Measurements from ENCODE around the gene C4orf50. TPM values are rescaled to one million over a fixed set of nuclear protein-coding genes. Genes with fewer than 3 reads are reported as not detected.

C4orf50 gene
- total RNA-seq, 4 donors from 2014 or later = 0.14 to 4.9 (median 0.32) TPM; not detected in 1

DNA sequence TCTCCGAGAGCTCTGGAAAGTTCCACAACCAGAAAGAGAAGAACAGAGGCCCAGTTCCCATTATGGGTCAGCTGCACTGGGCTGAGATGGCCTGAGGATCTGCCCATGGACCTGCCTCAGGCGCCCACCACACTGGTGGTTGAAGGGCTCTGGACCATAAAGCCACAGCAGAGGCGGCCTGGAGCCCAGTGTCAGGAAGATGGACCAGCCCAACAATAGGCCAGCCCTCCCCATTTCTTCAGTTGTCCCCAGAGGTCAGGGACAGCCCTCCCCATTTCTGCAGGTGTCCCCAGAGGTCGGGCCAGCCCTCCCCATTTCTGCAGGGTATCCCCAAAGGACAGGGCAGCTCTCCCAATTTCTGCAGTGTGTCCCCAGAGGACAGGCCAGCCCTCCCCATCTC lies 37.2 kb upstream of the C4orf50 start:
- TF ChIP-seq, protein P1, sequence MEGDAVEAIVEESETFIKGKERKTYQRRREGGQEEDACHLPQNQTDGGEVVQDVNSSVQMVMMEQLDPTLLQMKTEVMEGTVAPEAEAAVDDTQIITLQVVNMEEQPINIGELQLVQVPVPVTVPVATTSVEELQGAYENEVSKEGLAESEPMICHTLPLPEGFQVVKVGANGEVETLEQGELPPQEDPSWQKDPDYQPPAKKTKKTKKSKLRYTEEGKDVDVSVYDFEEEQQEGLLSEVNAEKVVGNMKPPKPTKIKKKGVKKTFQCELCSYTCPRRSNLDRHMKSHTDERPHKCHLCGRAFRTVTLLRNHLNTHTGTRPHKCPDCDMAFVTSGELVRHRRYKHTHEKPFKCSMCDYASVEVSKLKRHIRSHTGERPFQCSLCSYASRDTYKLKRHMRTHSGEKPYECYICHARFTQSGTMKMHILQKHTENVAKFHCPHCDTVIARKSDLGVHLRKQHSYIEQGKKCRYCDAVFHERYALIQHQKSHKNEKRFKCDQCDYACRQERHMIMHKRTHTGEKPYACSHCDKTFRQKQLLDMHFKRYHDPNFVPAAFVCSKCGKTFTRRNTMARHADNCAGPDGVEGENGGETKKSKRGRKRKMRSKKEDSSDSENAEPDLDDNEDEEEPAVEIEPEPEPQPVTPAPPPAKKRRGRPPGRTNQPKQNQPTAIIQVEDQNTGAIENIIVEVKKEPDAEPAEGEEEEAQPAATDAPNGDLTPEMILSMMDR (IDR thresholded peaks at IDR 0.05) = no peak
- TF ChIP-seq POLR2A (IDR thresholded peaks at IDR 0.05) (no peak), POLR2AphosphoS5 (IDR thresholded peaks at IDR 0.05) (no peak), EP300 (IDR thresholded peaks at IDR 0.05; ENCODE audit: low read depth) (no peak)
- Histone ChIP-seq H3K4me3 (no peak overlapping the region), H3K4me1 (no peaks in the 10 kb centered on the region), H3K27ac (no peak overlapping the region), H3K9me3 (peaks cover 20 to 28% of the 10 kb centered on the region in 2 donors), H3K36me3 (no peaks in the 10 kb centered on the region), H3K27me3 (no peaks in the 10 kb centered on the region)
- DNase-seq = no peak
- intact Hi-C loops (cut with DNase I; ENCODE audit: low total_unique reads) = no loop called here
- WGBS, 2 donors (ENCODE audit: low coverage in 1 of 2) = 58 to 70% methylated on average over 2 to 4 of the region's 4 CpGs
- in situ Hi-C loops (cut with MboI; ENCODE audit: low pct_ligation_motif_present in 1 of 4, low pct_unique_long_range_greater_than_20kb in 1 of 4, low sequenced_read_pairs in 3 of 4) = no loop called here

DNA sequence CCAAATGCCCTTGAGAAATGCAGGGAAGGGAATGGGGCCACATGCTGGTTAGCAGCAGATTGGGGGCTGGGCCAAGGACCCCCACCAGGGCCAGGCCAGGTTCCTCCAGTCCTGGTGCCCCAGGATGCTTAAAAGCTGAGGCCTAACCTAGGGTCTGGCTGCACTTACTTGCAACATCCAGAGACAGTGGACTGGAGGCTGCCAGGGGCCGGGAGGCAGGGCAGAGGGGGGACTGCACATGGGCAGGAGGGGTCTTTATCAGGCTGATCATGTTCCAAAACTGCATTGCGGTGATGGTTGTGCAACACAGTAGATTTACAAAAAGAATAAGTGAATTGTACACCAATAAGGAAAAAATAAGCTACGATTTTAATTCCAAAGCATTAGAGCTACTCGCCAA lies 36.8 kb upstream of the C4orf50 start:
- WGBS, 2 donors (ENCODE audit: low coverage in 1 of 2) = 92 to 95% methylated on average over 3 to 4 of the region's 4 CpGs

DNA sequence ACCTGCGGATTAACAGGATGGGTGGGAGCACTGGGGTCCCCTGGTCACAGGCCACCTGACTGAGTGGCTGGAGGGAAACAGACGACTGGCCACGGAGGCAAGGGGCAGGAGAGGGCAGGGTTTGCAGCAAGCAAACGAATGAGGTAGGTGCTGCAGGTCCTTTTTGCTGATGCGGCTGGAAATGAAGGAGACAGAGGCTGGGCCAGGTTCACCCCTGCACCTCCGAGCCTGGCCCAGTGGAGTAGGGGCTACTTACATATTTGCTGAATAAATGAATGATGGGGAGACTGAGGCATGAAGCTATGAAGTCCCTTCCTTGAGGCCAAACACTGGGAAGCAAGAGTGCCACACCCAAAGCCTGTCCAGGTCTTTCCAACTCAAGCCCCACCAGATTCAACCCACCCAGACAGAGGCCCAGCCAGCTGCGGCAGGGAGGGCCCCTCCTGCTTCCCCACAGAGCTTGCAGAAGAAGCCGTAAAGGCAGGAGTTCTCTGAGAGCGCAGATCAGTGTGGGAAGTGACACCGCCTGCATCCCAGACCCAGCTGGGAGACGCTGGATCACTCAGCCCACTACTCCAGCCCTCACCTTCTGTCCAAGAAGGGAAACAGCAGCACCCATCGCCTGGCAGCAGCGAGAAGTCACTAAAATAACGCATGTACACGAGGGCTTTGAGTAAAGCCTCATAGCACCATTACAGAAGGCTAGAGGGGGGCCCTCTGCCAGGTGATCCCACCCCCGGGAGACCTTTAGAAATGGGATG lies 36.1 kb upstream of the C4orf50 start:
- Histone ChIP-seq H3K9me3 (peaks cover 10 to 23% of the 10 kb centered on the region in 2 donors), H3K27ac (no peak overlapping the region), H3K4me1 (no peaks in the 10 kb centered on the region), H3K36me3 (no peaks in the 10 kb centered on the region), H3K27me3 (no peaks in the 10 kb centered on the region), H3K4me3 (no peak overlapping the region)
- in situ Hi-C loops (cut with MboI; ENCODE audit: low pct_ligation_motif_present in 1 of 4, low pct_unique_long_range_greater_than_20kb in 1 of 4, low sequenced_read_pairs in 3 of 4) (no loop called here), intact Hi-C loops (cut with DNase I; ENCODE audit: low total_unique reads) (no loop called here)
- TF ChIP-seq POLR2AphosphoS5 (IDR thresholded peaks at IDR 0.05) (no peak), POLR2A (IDR thresholded peaks at IDR 0.05) (no peak), EP300 (IDR thresholded peaks at IDR 0.05; ENCODE audit: low read depth) (no peak)
- TF ChIP-seq, protein P1 (IDR thresholded peaks at IDR 0.05) = no peak
- 58 to 76% methylated on average over 6 to 13 of the region's 16 CpGs for WGBS, 2 donors (ENCODE audit: low coverage in 1 of 2)
- DNase-seq = no peak

More for the DNA sequence above, 36.8 kb upstream of the C4orf50 start:
- H3K27me3 ChIP-seq = no peaks in the 10 kb centered on the region
- intact Hi-C loops (cut with DNase I; ENCODE audit: low total_unique reads) (no loop called here), in situ Hi-C loops (cut with MboI; ENCODE audit: low pct_ligation_motif_present in 1 of 4, low pct_unique_long_range_greater_than_20kb in 1 of 4, low sequenced_read_pairs in 3 of 4) (no loop called here)
- H3K9me3 ChIP-seq = peaks cover 17 to 28% of the 10 kb centered on the region in 2 donors
- no peak overlapping the region for H3K4me3 ChIP-seq
- no peak overlapping the region for H3K27ac ChIP-seq
- DNase-seq = no peak
- H3K4me1 ChIP-seq = no peaks in the 10 kb centered on the region
- TF ChIP-seq POLR2AphosphoS5 (IDR thresholded peaks at IDR 0.05) = no peak
- TF ChIP-seq EP300 (IDR thresholded peaks at IDR 0.05; ENCODE audit: low read depth) = no peak
- TF ChIP-seq POLR2A (IDR thresholded peaks at IDR 0.05) = no peak
- TF ChIP-seq, protein P1 (IDR thresholded peaks at IDR 0.05) = no peak
- H3K36me3 ChIP-seq = no peaks in the 10 kb centered on the region

DNA sequence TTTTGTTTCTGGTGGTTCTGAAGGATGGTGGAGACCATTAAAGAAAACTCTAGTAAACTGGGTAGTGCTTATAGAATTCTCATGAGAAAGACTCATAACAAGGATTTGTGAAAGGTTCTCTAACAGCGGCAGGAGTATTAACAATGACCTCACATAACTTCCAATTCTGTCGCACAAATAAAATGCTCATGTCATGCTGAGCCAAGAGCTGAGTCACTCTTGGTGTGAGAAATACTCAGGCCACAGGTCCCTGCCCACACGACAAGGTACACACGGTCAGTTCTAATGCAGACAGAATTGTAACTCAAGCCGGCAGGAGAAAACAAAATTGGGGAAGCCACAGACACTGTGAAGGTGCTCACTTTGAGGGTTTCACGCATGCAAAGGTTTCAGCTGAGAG lies 34.4 kb upstream of the C4orf50 start:
- Histone ChIP-seq H3K27me3 (no peaks in the 10 kb centered on the region), H3K36me3 (no peaks in the 10 kb centered on the region), H3K9me3 (peaks cover 0 to 7% of the 10 kb centered on the region in 2 donors), H3K27ac (no peak overlapping the region), H3K4me1 (no peaks in the 10 kb centered on the region), H3K4me3 (no peak overlapping the region)
- DNase-seq = no peak
- in situ Hi-C loops (cut with MboI; ENCODE audit: low pct_ligation_motif_present in 1 of 4, low pct_unique_long_range_greater_than_20kb in 1 of 4, low sequenced_read_pairs in 3 of 4) = no loop called here
- intact Hi-C loops (cut with DNase I; ENCODE audit: low total_unique reads) = no loop called here
- 74 to 90% methylated on average over 2 to 6 of the region's 6 CpGs for WGBS, 2 donors (ENCODE audit: low coverage in 1 of 2)
- TF ChIP-seq POLR2AphosphoS5 (IDR thresholded peaks at IDR 0.05) (no peak), POLR2A (IDR thresholded peaks at IDR 0.05) (no peak), EP300 (IDR thresholded peaks at IDR 0.05; ENCODE audit: low read depth) (no peak)
- TF ChIP-seq, protein P1 (IDR thresholded peaks at IDR 0.05) = no peak
